ENCODE results near the gene C11orf91.
"Not testable (repeated sequence)": the region's sequence is repeated elsewhere in the genome, so short reads cannot be mapped to it uniquely, and the experiment has no call there.

The C11orf91 gene

GRCh38 chr11:33668468-33668825 lies 32.2 kb downstream of the C11orf91 start:
- no peak for DNase-seq

- no peak for DNase-seq
These were observed 32.7 kb downstream of the C11orf91 start for GRCh38 chr11:33667819-33668467.

- no peak for DNase-seq
These were observed 35.1 kb downstream of the C11orf91 start for GRCh38 chr11:33665350-33666106.

- DNase-seq = no peak
These were observed 35.8 kb downstream of the C11orf91 start for GRCh38 chr11:33664827-33665226.

GRCh38 chr11:33664166-33664565 lies 36.5 kb downstream of the C11orf91 start:
- DNase-seq = no peak

- DNase-seq = no peak
These were observed 37.5 kb downstream of the C11orf91 start for GRCh38 chr11:33663121-33663520.

- DNase-seq = not testable (repeated sequence)
These were observed 39.1 kb downstream of the C11orf91 start for GRCh38 chr11:33661526-33661925.

GRCh38 chr11:33660962-33661361 lies 39.7 kb downstream of the C11orf91 start:
- DNase-seq = no peak

- DNase-seq = no peak
These were observed 41.1 kb downstream of the C11orf91 start for GRCh38 chr11:33659370-33660139.

- no peak for DNase-seq
These were observed 42.3 kb downstream of the C11orf91 start for GRCh38 chr11:33658195-33658900.

- DNase-seq = no peak
These were observed 42.9 kb downstream of the C11orf91 start for GRCh38 chr11:33657757-33658156.

- DNase-seq = no peak
These were observed 43.9 kb downstream of the C11orf91 start for GRCh38 chr11:33656768-33657167.

- no peak for DNase-seq
These were observed 44.6 kb downstream of the C11orf91 start for GRCh38 chr11:33655842-33656600.

GRCh38 chr11:33654594-33654993 lies 46.0 kb downstream of the C11orf91 start:
- DNase-seq = no peak

- no peak for DNase-seq
These were observed 47.7 kb downstream of the C11orf91 start for GRCh38 chr11:33652930-33653329.

GRCh38 chr11:33652431-33652830 lies 48.2 kb downstream of the C11orf91 start:
- DNase-seq = no peak

- no peak for DNase-seq
These were observed 48.6 kb downstream of the C11orf91 start for GRCh38 chr11:33651990-33652389.

GRCh38 chr11:33651555-33651954 lies 49.1 kb downstream of the C11orf91 start:
- no peak for DNase-seq

- no peak for DNase-seq
These were observed 50.7 kb downstream of the C11orf91 start for GRCh38 chr11:33649944-33650343.
